Measurements from ENCODE around the gene RNF44.

DNA sequence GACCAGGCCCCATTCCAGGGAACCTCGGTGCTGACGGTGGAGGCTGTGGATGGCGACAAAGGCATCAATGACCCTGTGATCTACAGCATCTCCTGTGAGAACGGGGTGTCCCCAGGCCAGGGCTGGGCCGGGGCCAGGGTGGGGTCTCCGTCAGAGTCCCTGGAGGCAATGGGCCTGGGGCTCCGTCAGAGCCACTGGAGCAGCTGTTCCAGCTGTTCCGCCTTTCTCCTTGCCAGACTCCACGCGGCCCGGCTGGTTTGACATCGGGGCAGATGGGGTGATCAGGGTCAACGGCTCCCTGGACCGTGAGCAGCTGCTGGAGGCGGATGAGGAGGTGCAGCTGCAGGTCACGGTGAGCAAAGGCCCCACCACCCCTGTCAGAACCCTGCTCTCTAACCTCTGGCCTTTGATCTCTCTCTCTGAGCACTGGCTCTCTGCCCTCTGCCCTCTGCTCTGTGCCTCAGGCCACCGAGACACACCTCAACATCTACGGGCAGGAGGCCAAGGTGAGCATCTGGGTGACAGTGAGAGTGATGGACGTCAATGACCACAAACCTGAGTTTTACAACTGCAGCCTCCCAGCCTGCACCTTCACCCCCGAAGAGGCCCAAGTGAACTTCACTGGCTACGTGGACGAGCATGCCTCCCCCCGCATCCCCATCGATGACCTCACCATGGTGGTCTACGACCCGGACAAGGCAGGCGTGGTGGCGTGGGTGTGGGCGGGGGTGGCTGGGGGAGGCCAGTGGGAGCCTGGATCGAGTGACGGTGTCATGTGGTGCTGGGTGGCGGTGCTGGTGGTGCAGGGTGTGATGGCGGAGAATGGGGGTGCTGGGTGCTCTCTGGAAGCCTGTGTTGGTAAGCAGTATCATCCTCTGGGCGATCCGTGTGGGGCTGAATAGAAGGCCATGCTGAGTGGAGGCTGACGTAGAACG, 38.6 kb upstream of the RNF44 start:
- TF ChIP-seq, protein P1, sequence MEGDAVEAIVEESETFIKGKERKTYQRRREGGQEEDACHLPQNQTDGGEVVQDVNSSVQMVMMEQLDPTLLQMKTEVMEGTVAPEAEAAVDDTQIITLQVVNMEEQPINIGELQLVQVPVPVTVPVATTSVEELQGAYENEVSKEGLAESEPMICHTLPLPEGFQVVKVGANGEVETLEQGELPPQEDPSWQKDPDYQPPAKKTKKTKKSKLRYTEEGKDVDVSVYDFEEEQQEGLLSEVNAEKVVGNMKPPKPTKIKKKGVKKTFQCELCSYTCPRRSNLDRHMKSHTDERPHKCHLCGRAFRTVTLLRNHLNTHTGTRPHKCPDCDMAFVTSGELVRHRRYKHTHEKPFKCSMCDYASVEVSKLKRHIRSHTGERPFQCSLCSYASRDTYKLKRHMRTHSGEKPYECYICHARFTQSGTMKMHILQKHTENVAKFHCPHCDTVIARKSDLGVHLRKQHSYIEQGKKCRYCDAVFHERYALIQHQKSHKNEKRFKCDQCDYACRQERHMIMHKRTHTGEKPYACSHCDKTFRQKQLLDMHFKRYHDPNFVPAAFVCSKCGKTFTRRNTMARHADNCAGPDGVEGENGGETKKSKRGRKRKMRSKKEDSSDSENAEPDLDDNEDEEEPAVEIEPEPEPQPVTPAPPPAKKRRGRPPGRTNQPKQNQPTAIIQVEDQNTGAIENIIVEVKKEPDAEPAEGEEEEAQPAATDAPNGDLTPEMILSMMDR (IDR thresholded peaks at IDR 0.05): no peak
- TF ChIP-seq POLR2A (IDR thresholded peaks at IDR 0.05): no peak

Measured in heart left ventricle (tissue), 13 donors.